Mammary epithelial cell (primary cell): ENCODE measurements around the gene TMPRSS3.

Experiments used
- EZH2 ChIP-seq: IDR thresholded peaks from 2 replicates; pipeline ENCODE4 v1.6.1; 2012; ENCODE audit warnings: low read length, inconsistent platforms, borderline replicate concordance
- TF ChIP-seq, protein P1 (sequence below), 2 donors: IDR thresholded peaks in 1 of 2; conservative IDR thresholded peaks in 1 of 2; 2 replicates each; pipeline ENCODE4 v1.5.1; 2011 to 2012; ENCODE audit warnings: inconsistent platforms in 2 of 2, low read length in 2 of 2, mild to moderate bottlenecking in 2 of 2, control low read depth in 1 of 2, low read depth in 1 of 2; ENCODE audit not compliant: insufficient read depth in 1 of 2; ENCODE audit errors: extremely low read depth in 1 of 2

DNA sequence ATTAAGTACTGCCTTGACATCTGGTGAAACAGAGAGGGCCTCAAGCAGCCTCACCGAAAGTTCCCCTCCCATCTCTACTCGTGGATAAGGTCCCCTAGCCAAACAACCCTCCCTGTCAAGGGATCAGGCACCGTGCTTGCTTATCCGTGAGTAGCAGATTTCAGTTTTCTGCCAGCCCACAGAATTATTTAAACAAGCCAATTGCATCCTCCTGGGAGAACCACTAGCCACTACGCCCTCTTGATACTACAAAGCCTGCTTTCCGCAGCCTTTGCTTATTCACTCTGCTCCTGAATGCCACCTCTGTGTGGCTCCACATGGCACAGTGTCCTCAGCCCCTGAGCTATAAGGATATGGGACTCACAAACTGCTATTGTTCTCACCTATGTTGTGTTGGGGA, 39.2 kb downstream of the TMPRSS3 start:
- no peak for TF ChIP-seq EZH2
- TF ChIP-seq, protein P1, sequence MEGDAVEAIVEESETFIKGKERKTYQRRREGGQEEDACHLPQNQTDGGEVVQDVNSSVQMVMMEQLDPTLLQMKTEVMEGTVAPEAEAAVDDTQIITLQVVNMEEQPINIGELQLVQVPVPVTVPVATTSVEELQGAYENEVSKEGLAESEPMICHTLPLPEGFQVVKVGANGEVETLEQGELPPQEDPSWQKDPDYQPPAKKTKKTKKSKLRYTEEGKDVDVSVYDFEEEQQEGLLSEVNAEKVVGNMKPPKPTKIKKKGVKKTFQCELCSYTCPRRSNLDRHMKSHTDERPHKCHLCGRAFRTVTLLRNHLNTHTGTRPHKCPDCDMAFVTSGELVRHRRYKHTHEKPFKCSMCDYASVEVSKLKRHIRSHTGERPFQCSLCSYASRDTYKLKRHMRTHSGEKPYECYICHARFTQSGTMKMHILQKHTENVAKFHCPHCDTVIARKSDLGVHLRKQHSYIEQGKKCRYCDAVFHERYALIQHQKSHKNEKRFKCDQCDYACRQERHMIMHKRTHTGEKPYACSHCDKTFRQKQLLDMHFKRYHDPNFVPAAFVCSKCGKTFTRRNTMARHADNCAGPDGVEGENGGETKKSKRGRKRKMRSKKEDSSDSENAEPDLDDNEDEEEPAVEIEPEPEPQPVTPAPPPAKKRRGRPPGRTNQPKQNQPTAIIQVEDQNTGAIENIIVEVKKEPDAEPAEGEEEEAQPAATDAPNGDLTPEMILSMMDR (conservative IDR thresholded peaks at IDR 0.05 in 1 of 2, IDR thresholded peaks at IDR 0.05 in 1 of 2; ENCODE audit: extremely low read depth in 1 of 2, insufficient read depth in 1 of 2, low read depth in 1 of 2, low read length in 2 of 2): no peak
